Mesenchymal stem cell (in vitro differentiated cells and primary cell): ENCODE data around the gene DAD1.

Experiments
- DNase-seq: peaks from one replicate; pipeline ENCODE4 v3.0.0-alpha.2; 2013
- H2AFZ ChIP-seq: one replicate; pipeline ENCODE4 v1.6.1; 2013; ENCODE audit warnings: low read depth, mild to moderate bottlenecking, control low read depth, inconsistent platforms, low read length, moderate library complexity
- H2AK5ac ChIP-seq: 2 replicates; pipeline ENCODE4 v1.6.1; 2013; ENCODE audit warnings: low read length, moderate library complexity, mild to moderate bottlenecking, inconsistent platforms; ENCODE audit not compliant: severe bottlenecking
- H2BK120ac ChIP-seq: one replicate; pipeline ENCODE4 v1.6.1; 2013; ENCODE audit warnings: low read depth, mild to moderate bottlenecking, inconsistent platforms, low read length, moderate library complexity
- H2BK12ac ChIP-seq, 2 experiments: one replicate each; pipeline ENCODE4 v1.6.1; 2013; ENCODE audit warnings: inconsistent platforms in 2 of 2, low read length in 2 of 2, mild to moderate bottlenecking in 2 of 2, moderate library complexity in 2 of 2, control low read depth in 1 of 2
- H2BK15ac ChIP-seq: one replicate; pipeline ENCODE4 v1.6.1; 2013; ENCODE audit warnings: mild to moderate bottlenecking, low read depth, inconsistent platforms; ENCODE audit not compliant: poor library complexity, severe bottlenecking
- H2BK5ac ChIP-seq: 2 replicates; pipeline ENCODE4 v1.6.1; 2013; ENCODE audit warnings: low read depth, mild to moderate bottlenecking, low read length, control low read depth, inconsistent platforms; ENCODE audit not compliant: poor library complexity, severe bottlenecking
- H3K14ac ChIP-seq, 2 experiments: one replicate each; pipeline ENCODE4 v1.6.1; 2013; ENCODE audit warnings: inconsistent platforms in 2 of 2, low read length in 2 of 2, control low read depth in 1 of 2, mild to moderate bottlenecking in 1 of 2, moderate library complexity in 1 of 2
- H3K18ac ChIP-seq, 2 experiments: one replicate each; pipeline ENCODE4 v1.6.1; 2013; ENCODE audit warnings: inconsistent platforms in 2 of 2, low read length in 2 of 2, control low read depth in 1 of 2, low read depth in 1 of 2, mild to moderate bottlenecking in 1 of 2
- H3K23ac ChIP-seq, 2 experiments: one replicate each; pipeline ENCODE4 v1.6.1; 2013; ENCODE audit warnings: inconsistent platforms in 2 of 2, low read length in 2 of 2, mild to moderate bottlenecking in 2 of 2, moderate library complexity in 2 of 2, control low read depth in 1 of 2
- H3K27ac ChIP-seq: 2 replicates; pipeline ENCODE4 v1.5.1; 2013; ENCODE audit warnings: mild to moderate bottlenecking, moderate library complexity, low read length, control low read depth, inconsistent platforms; ENCODE audit not compliant: poor library complexity, severe bottlenecking
- H3K27me3 ChIP-seq, 2 experiments: 2 replicates each; pipeline versions ENCODE4 v1.6.1 to v1.7.0; 2013; ENCODE audit warnings: low read length in 2 of 2, mild to moderate bottlenecking in 2 of 2, moderate library complexity in 2 of 2, control low read depth in 1 of 2, inconsistent platforms in 1 of 2; ENCODE audit not compliant: control insufficient read depth in 1 of 2, insufficient read depth in 1 of 2
- H3K36me3 ChIP-seq, 2 experiments: 2 replicates each; pipeline versions ENCODE4 v1.6.1 to v1.7.0; 2013; ENCODE audit warnings: low read length in 2 of 2, control low read depth in 1 of 2, inconsistent platforms in 1 of 2, low read depth in 1 of 2, mild to moderate bottlenecking in 1 of 2; ENCODE audit not compliant: insufficient read depth in 2 of 2, control insufficient read depth in 1 of 2
- H3K4ac ChIP-seq, 2 experiments: one replicate each; pipeline ENCODE4 v1.6.1; 2013; ENCODE audit warnings: inconsistent platforms in 2 of 2, low read length in 2 of 2, mild to moderate bottlenecking in 2 of 2, moderate library complexity in 2 of 2, control low read depth in 1 of 2, low read depth in 1 of 2
- H3K4me1 ChIP-seq: 2 replicates; pipeline ENCODE4 v1.6.1; 2013; ENCODE audit warnings: low read depth, low read length, control low read depth; ENCODE audit not compliant: control insufficient read depth, insufficient read depth
- H3K4me2 ChIP-seq: 2 replicates; pipeline ENCODE4 v1.6.1; 2013; ENCODE audit warnings: low read length, mild to moderate bottlenecking, inconsistent platforms; ENCODE audit not compliant: poor library complexity, severe bottlenecking
- H3K4me3 ChIP-seq, 2 experiments: 2 replicates each; pipeline versions ENCODE4 v1.5.1 to v1.7.0; 2013; ENCODE audit warnings: low read length in 2 of 2, mild to moderate bottlenecking in 2 of 2, control low read depth in 1 of 2, low read depth in 1 of 2; ENCODE audit not compliant: insufficient read depth in 1 of 2
- H3K79me1 ChIP-seq: replicated peaks from 2 replicates; pipeline ENCODE4 v1.6.1; 2013; ENCODE audit warnings: mild to moderate bottlenecking, control low read depth, low read length, inconsistent platforms; ENCODE audit not compliant: poor library complexity, severe bottlenecking
- H3K9ac ChIP-seq: 2 replicates; pipeline ENCODE4 v1.7.0; 2013; ENCODE audit warnings: mild to moderate bottlenecking, low read length, moderate library complexity
- H3K9me3 ChIP-seq: 2 replicates; pipeline ENCODE4 v1.7.0; 2013; ENCODE audit warnings: mild to moderate bottlenecking, low read length; ENCODE audit not compliant: control insufficient read depth
- H4K8ac ChIP-seq: one replicate; pipeline ENCODE4 v1.6.1; 2013; ENCODE audit warnings: inconsistent platforms, mild to moderate bottlenecking, low read length, moderate library complexity
- H4K91ac ChIP-seq: one replicate; pipeline ENCODE4 v1.6.1; 2013; ENCODE audit warnings: mild to moderate bottlenecking, low read length, inconsistent platforms
- WGBS: methylation state at CpG from one replicate; pipeline ENCODE4 v1.1.7; 2013; ENCODE audit warnings: mixed read lengths; 5-methylcytosine and 5-hydroxymethylcytosine counted together

The DAD1 gene

GRCh38 chr14:22547313-22547947 is 41.6 kb downstream of the DAD1 start:
- H3K79me1 ChIP-seq, result no peaks in the 10 kb centered on the region
- no peak overlapping the region for H3K9ac ChIP-seq
- H3K36me3 ChIP-seq, result no peaks in the 10 kb centered on the region
- H2BK120ac ChIP-seq, result no peak overlapping the region
- H2BK15ac ChIP-seq, result peak overlapping the region; percentile 39
- DNase-seq, result peak; percentile 61
- H3K9me3 ChIP-seq, result no peaks in the 10 kb centered on the region
- H3K23ac ChIP-seq, result no peak overlapping the region
- H3K4ac ChIP-seq, result peak overlapping the region; percentile 57 to 63
- H3K18ac ChIP-seq, result peak overlapping the region; percentile 68 to 93
- H3K4me2 ChIP-seq, result no peak overlapping the region
- peak overlapping the region; percentile 73 for H3K27ac ChIP-seq
- H3K27me3 ChIP-seq, result peaks cover 0 to 14% of the 10 kb centered on the region in 2 experiments
- peak overlapping the region; percentile 81 for H4K91ac ChIP-seq
- peak overlapping the region; percentile 78 to 98 for H2BK12ac ChIP-seq
- 39% methylated on average over 9 of the region's 9 CpGs for WGBS
- H3K4me1 ChIP-seq, result peaks cover 37% of the 10 kb centered on the region
- H4K8ac ChIP-seq, result peak overlapping the region; percentile 72
- H2BK5ac ChIP-seq, result no peak overlapping the region
- H3K14ac ChIP-seq, result no peak overlapping the region
- no peak overlapping the region for H3K4me3 ChIP-seq
- H2AK5ac ChIP-seq, result peak overlapping the region; percentile 60
- no peak overlapping the region for H2AFZ ChIP-seq

GRCh38 chr14:22546722-22547071 is 42.3 kb downstream of the DAD1 start:
- H2AK5ac ChIP-seq, result peak overlapping the region; percentile 60
- H4K91ac ChIP-seq, result no peak overlapping the region
- H3K9ac ChIP-seq, result peak overlapping the region; percentile 72
- H3K4ac ChIP-seq, result peak overlapping the region in 1 of 2 experiments; percentile 57
- no peak overlapping the region for H3K23ac ChIP-seq
- H3K18ac ChIP-seq, result peak overlapping the region; percentile 13 to 16
- no peaks in the 10 kb centered on the region for H3K9me3 ChIP-seq
- H3K79me1 ChIP-seq, result no peaks in the 10 kb centered on the region
- peak overlapping the region in 1 of 2 experiments; percentile 24 for H3K4me3 ChIP-seq
- no peak overlapping the region for H2AFZ ChIP-seq
- H3K27me3 ChIP-seq, result peaks cover 0 to 9% of the 10 kb centered on the region in 2 experiments
- peak overlapping the region; percentile 35 for H4K8ac ChIP-seq
- H3K4me1 ChIP-seq, result peaks cover 35% of the 10 kb centered on the region
- WGBS, result no CpG with 5 or more reads among the region's 3 CpGs
- no peak overlapping the region for H2BK120ac ChIP-seq
- no peak overlapping the region for H3K4me2 ChIP-seq
- DNase-seq, result no peak
- no peak overlapping the region for H2BK15ac ChIP-seq
- no peaks in the 10 kb centered on the region for H3K36me3 ChIP-seq
- H2BK12ac ChIP-seq, result peak overlapping the region in 1 of 2 experiments; percentile 7
- H3K14ac ChIP-seq, result no peak overlapping the region
- H3K27ac ChIP-seq, result peak overlapping the region; percentile 73
- no peak overlapping the region for H2BK5ac ChIP-seq

- peak overlapping the region; percentile 94 for H2BK15ac ChIP-seq
- H3K27ac ChIP-seq, result peak overlapping the region; percentile 73
- peak overlapping the region; percentile 88 to 94 for H2BK12ac ChIP-seq
- H3K9me3 ChIP-seq, result no peaks in the 10 kb centered on the region
- H3K36me3 ChIP-seq, result no peaks in the 10 kb centered on the region
- no peak overlapping the region for H3K23ac ChIP-seq
- WGBS, result 2% methylated on average over 7 of the region's 9 CpGs
- H2BK5ac ChIP-seq, result no peak overlapping the region
- H3K14ac ChIP-seq, result peak overlapping the region in 1 of 2 experiments; percentile 19
- H3K79me1 ChIP-seq, result no peaks in the 10 kb centered on the region
- peaks cover 0 to 2% of the 10 kb centered on the region in 2 experiments for H3K27me3 ChIP-seq
- H3K4me3 ChIP-seq, result peak overlapping the region in 1 of 2 experiments; percentile 25
- H3K18ac ChIP-seq, result peak overlapping the region; percentile 79 to 92
- H3K4me1 ChIP-seq, result peaks cover 31% of the 10 kb centered on the region
- peak overlapping the region; percentile 96 for H2BK120ac ChIP-seq
- H3K9ac ChIP-seq, result peak overlapping the region; percentile 72
- H4K8ac ChIP-seq, result peak overlapping the region; percentile 96
- no peak overlapping the region for H2AFZ ChIP-seq
- H3K4me2 ChIP-seq, result no peak overlapping the region
- H4K91ac ChIP-seq, result peak overlapping the region; percentile 94
- peak; percentile 93 for DNase-seq
- H3K4ac ChIP-seq, result peak overlapping the region; percentile 39 to 71
- H2AK5ac ChIP-seq, result no peak overlapping the region
These were observed 42.9 kb downstream of the DAD1 start for GRCh38 chr14:22545842-22546721.

GRCh38 chr14:22544881-22545420 is 44.1 kb downstream of the DAD1 start:
- H2AFZ ChIP-seq, result no peak overlapping the region
- peaks cover 23% of the 10 kb centered on the region for H3K4me1 ChIP-seq
- H3K36me3 ChIP-seq, result no peaks in the 10 kb centered on the region
- H2AK5ac ChIP-seq, result peak overlapping the region; percentile 33
- H2BK15ac ChIP-seq, result no peak overlapping the region
- peak overlapping the region; percentile 44 to 70 for H2BK12ac ChIP-seq
- no peak overlapping the region for H3K9ac ChIP-seq
- H3K23ac ChIP-seq, result no peak overlapping the region
- DNase-seq, result no peak
- H3K4me2 ChIP-seq, result no peak overlapping the region
- no peaks in the 10 kb centered on the region for H3K27me3 ChIP-seq
- H4K91ac ChIP-seq, result no peak overlapping the region
- no peak overlapping the region for H3K18ac ChIP-seq
- no peak overlapping the region for H3K27ac ChIP-seq
- H4K8ac ChIP-seq, result peak overlapping the region; percentile 45
- H3K4ac ChIP-seq, result peak overlapping the region in 1 of 2 experiments; percentile 47
- no peak overlapping the region for H2BK5ac ChIP-seq
- no peaks in the 10 kb centered on the region for H3K79me1 ChIP-seq
- H3K9me3 ChIP-seq, result no peaks in the 10 kb centered on the region
- 72% methylated on average over 7 of the region's 8 CpGs for WGBS
- no peak overlapping the region for H3K14ac ChIP-seq
- H3K4me3 ChIP-seq, result no peak overlapping the region
- no peak overlapping the region for H2BK120ac ChIP-seq
